ENCODE measurements around the gene CMTM4. TPM values are rescaled to one million over a fixed set of nuclear protein-coding genes. Genes with fewer than 3 reads are reported as not detected.

CMTM4 gene
- total and polyA plus RNA-seq, 2 donors (not counting 1 experiment from before 2014, with no cell fraction given), result 0.06 to 0.59 TPM

DNA sequence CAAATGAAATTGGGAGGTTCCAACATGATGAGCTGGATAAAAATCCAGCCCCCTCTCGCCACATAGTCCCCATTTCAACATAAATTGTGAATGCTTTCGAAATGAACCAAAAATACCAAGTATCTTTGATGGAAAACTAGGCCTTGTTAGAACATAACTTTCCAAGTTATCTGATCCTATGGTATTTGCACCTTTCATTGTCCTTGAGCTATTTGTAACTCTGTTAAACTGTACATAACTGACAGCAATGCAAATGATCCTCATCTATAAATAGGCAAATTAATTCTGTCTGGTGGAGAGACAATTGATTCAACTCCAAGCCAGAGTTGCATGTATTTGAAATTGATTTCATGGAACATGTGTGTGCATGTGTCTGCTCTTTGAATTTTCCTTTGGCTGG is 18.2 kb downstream of the CMTM4 start:
- H3K4me2 ChIP-seq (replicated peaks; ENCODE audit: low read depth, low read length, poor library complexity, severe bottlenecking), result no peak overlapping the region

DNA sequence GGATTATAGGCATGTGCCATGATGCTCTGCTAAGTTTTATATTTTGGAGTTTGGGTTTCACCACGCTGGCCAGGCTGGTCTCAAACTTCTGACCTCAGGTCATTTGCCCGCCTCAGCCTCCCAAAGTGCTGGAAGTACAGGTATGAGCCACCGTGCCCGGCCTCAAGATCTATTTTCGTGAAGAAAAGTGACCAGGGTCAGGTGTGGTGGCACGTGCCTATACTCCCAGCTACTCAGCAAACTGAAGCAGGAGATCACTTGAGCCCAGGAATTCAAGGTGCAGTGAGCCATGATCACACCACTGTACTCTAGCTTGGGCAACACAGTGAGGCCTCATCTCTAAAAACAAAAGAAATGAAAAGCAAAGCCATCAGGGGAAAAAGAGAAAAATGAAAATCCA is 18.7 kb downstream of the CMTM4 start:
- H3K4me3 ChIP-seq (ENCODE audit: control extremely low read depth in 1 of 5, extremely low read depth in 1 of 5, insufficient read depth in 1 of 5, low read depth in 2 of 5, low read length in 4 of 5), result no peak overlapping the region
- H3K79me2 ChIP-seq (ENCODE audit: control insufficient read depth, insufficient read depth, low read length), result no peaks in the 10 kb centered on the region
- no peaks in the 10 kb centered on the region for H3K36me3 ChIP-seq (replicated peaks in 1 of 2; ENCODE audit: control extremely low read depth in 1 of 2, control insufficient read depth in 1 of 2, extremely low read depth in 1 of 2, insufficient read depth in 2 of 2, low read length in 1 of 2)
- no peaks in the 10 kb centered on the region for H3K4me1 Mint-ChIP-seq
- no peak overlapping the region for H3K4me3 Mint-ChIP-seq
- ChIA-PET POLR2A (no interaction called here), CTCF (interaction anchor here (0.6 kb wide), 1 partner anchor 215 kb away, joined by 3 read pairs; no protein-coding TSS in a partner anchor)
- no peak overlapping the region for H3K27ac ChIP-seq (ENCODE audit: low read length in 2 of 2)
- H3K4me1 ChIP-seq (ENCODE audit: control insufficient read depth in 2 of 2, insufficient read depth in 2 of 2, low read length in 2 of 2), result no peaks in the 10 kb centered on the region
- no peaks in the 10 kb centered on the region for H3K27me3 ChIP-seq (replicated peaks in 1 of 4; ENCODE audit: control extremely low read depth in 1 of 4, control insufficient read depth in 3 of 4, insufficient read depth in 4 of 4, low read length in 3 of 4)
- no peak overlapping the region for H2AFZ ChIP-seq (ENCODE audit: insufficient read depth, low read depth, low read length, poor library complexity, severe bottlenecking)
- H3K27me3 Mint-ChIP-seq, result no peaks in the 10 kb centered on the region
- H3K27ac Mint-ChIP-seq, result no peak overlapping the region
- TF ChIP-seq, protein P1, sequence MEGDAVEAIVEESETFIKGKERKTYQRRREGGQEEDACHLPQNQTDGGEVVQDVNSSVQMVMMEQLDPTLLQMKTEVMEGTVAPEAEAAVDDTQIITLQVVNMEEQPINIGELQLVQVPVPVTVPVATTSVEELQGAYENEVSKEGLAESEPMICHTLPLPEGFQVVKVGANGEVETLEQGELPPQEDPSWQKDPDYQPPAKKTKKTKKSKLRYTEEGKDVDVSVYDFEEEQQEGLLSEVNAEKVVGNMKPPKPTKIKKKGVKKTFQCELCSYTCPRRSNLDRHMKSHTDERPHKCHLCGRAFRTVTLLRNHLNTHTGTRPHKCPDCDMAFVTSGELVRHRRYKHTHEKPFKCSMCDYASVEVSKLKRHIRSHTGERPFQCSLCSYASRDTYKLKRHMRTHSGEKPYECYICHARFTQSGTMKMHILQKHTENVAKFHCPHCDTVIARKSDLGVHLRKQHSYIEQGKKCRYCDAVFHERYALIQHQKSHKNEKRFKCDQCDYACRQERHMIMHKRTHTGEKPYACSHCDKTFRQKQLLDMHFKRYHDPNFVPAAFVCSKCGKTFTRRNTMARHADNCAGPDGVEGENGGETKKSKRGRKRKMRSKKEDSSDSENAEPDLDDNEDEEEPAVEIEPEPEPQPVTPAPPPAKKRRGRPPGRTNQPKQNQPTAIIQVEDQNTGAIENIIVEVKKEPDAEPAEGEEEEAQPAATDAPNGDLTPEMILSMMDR (IDR thresholded peaks at IDR 0.05), result no peak
- no peak for TF ChIP-seq EZH2 (IDR thresholded peaks at IDR 0.05; ENCODE audit: borderline replicate concordance, insufficient read depth, low read depth, low read length, poor library complexity, severe bottlenecking)
- H4K20me1 ChIP-seq (ENCODE audit: control insufficient read depth, insufficient read depth, low read length, poor library complexity, severe bottlenecking), result no peaks in the 10 kb centered on the region
- H3K9me3 Mint-ChIP-seq (ENCODE audit: insufficient read depth), result no peaks in the 10 kb centered on the region
- H3K9ac ChIP-seq (ENCODE audit: low read length), result no peak overlapping the region
- intact Hi-C loops (cut with micrococcal nuclease), result no loop called here
- H3K9me3 ChIP-seq (ENCODE audit: control extremely low read depth in 1 of 3, control insufficient read depth in 2 of 3, insufficient read depth in 1 of 3, low read length in 2 of 3), result no peaks in the 10 kb centered on the region
- no peak for ATAC-seq (ENCODE audit: low read depth)
- H3K4me2 ChIP-seq (replicated peaks; ENCODE audit: low read depth, low read length, poor library complexity, severe bottlenecking), result no peak overlapping the region
- no peak for DNase-seq
- 88% methylated on average over 6 of the region's 6 CpGs for WGBS (ENCODE audit: insufficient coverage)

More for the DNA sequence above, 18.2 kb downstream of the CMTM4 start:
- Histone ChIP-seq H3K79me2 (ENCODE audit: control insufficient read depth, insufficient read depth, low read length) (no peaks in the 10 kb centered on the region), H3K9ac (ENCODE audit: low read length) (no peak overlapping the region), H3K4me1 (ENCODE audit: control insufficient read depth in 2 of 2, insufficient read depth in 2 of 2, low read length in 2 of 2) (no peaks in the 10 kb centered on the region), H3K27me3 (replicated peaks in 1 of 4; ENCODE audit: control extremely low read depth in 1 of 4, control insufficient read depth in 3 of 4, insufficient read depth in 4 of 4, low read length in 3 of 4) (no peaks in the 10 kb centered on the region), H2AFZ (ENCODE audit: insufficient read depth, low read depth, low read length, poor library complexity, severe bottlenecking) (no peak overlapping the region), H4K20me1 (ENCODE audit: control insufficient read depth, insufficient read depth, low read length, poor library complexity, severe bottlenecking) (no peaks in the 10 kb centered on the region), H3K27ac (ENCODE audit: low read length in 2 of 2) (no peak overlapping the region), H3K9me3 (ENCODE audit: control extremely low read depth in 1 of 3, control insufficient read depth in 2 of 3, insufficient read depth in 1 of 3, low read length in 2 of 3) (no peaks in the 10 kb centered on the region), H3K36me3 (replicated peaks in 1 of 2; ENCODE audit: control extremely low read depth in 1 of 2, control insufficient read depth in 1 of 2, extremely low read depth in 1 of 2, insufficient read depth in 2 of 2, low read length in 1 of 2) (no peaks in the 10 kb centered on the region), H3K4me3 (ENCODE audit: control extremely low read depth in 1 of 5, extremely low read depth in 1 of 5, insufficient read depth in 1 of 5, low read depth in 2 of 5, low read length in 4 of 5) (no peak overlapping the region)
- POLR2A ChIA-PET, result no interaction called here
- Mint-ChIP-seq H3K9me3 (ENCODE audit: insufficient read depth) (no peaks in the 10 kb centered on the region), H3K27ac (no peak overlapping the region), H3K4me3 (no peak overlapping the region), H3K27me3 (no peaks in the 10 kb centered on the region), H3K4me1 (no peaks in the 10 kb centered on the region)
- CTCF ChIA-PET, result no interaction called here
- no CpG with 5 or more reads among the region's 2 CpGs for WGBS (ENCODE audit: insufficient coverage)
- intact Hi-C loops (cut with micrococcal nuclease), result no loop called here
- TF ChIP-seq, protein P1 (IDR thresholded peaks at IDR 0.05), result no peak
- no peak for TF ChIP-seq EZH2 (IDR thresholded peaks at IDR 0.05; ENCODE audit: borderline replicate concordance, insufficient read depth, low read depth, low read length, poor library complexity, severe bottlenecking)
- DNase-seq (no peak), ATAC-seq (ENCODE audit: low read depth) (no peak)

All from B cell (primary cell).